ENCODE measurements around the gene CDX1.
"Not testable (repeated sequence)": the region's sequence is repeated elsewhere in the genome, so short reads cannot be mapped to it uniquely, and the experiment has no call there.

The CDX1 gene

DNA sequence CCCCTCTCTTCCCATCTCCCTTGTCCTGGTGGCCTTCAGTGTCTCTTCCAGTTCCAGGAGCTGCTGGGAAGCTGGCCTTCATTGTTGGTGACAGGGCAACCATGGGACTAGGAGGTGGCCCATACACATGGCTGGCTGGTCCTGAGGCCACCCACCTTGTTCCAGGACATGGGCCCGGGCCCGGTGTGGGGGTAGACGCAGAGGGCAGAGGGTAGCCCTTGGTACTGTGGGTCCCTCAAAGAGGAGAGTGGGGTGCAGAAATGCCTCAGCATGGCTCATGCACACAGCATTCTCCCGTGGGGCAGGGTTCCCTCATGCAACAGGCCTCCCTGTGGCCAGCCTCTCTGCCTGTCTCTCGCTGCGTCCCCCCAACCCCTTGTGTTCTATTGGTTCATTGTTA, 44.1 kb downstream of the CDX1 start:
- DNase-seq = no peak

DNA sequence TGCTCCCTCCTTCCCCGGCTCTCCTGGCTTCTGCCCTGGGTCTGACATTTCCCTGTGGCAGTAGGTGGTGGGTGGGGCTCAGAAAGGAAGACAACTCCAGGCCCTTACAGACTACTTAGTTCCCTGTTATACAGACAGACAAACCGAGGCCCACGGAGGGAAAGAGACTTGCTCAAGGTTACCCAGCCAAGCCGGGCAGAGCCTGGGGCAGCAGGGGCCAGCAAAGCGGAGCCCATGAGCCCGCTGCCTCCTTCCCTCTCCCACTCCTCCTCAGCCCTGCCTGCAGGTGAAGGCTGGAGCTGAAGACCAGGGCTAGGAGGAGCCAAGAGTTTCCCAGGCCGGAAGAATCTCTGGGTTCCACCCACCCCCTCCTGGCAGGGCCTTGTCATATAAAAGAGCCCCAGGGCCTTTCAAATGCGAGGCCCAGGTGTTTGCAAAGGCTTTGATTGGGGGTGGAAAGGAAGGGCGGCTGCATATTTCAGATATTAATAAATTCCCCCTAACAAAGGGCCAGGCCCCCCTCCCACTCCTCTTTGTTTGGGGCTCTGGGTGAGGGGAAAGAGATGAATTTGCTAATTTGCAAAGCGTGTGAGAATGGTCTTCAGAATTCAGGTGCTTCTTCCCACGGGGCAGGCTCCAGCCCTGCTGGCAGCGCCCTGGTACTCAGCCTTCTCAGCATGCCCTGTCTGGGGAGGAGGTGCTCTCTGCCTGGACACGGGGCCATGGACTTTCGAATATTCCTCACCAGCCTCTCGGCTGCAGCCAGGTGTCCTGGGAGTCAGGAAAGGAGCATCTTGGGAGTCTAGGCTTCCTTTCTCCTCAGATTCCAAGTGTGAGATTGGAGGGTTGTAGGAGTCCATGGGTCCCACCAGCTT, 44.8 kb downstream of the CDX1 start:
- no peak for DNase-seq

DNA sequence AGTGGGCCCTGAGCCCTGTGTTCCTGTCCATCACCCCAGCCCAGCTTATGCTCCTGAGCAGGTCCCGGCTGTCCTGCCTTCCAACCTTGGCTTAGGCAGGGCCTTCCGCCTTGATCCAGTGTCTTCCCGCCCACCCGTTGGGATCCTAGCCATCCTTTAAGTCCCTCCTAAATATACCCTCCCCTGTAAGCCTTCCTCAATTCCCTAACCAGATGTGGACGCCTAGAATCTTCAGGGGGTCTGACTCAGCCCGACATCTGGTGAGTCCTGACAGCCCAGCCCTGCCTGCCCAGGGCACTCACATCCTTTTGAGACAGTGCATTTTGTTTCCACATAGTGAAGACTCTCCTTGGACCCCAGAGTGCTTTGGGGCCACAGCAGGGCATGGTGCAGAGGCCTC, 47.0 kb downstream of the CDX1 start:
- DNase-seq = no peak

DNA sequence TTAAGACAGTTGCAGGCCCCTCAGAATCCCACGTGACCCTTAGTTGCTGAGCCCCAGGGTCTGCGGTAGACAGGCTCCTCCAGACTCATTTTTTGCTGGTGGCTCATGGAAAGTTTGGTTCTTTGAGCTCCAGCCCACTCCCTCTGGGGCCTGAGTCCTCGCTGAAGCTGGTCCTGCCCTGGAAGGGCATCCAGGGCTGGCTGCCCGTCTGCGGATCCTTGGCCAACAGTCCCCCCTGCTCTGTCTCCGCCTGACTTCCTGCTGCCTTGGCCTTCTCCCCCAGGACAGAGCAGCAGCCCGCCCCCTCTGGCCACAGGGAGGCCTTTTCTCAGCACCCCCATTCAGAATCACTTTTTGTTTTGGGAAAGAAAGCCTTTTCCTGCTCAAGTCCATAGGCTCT, 47.7 kb downstream of the CDX1 start:
- DNase-seq = no peak

DNA sequence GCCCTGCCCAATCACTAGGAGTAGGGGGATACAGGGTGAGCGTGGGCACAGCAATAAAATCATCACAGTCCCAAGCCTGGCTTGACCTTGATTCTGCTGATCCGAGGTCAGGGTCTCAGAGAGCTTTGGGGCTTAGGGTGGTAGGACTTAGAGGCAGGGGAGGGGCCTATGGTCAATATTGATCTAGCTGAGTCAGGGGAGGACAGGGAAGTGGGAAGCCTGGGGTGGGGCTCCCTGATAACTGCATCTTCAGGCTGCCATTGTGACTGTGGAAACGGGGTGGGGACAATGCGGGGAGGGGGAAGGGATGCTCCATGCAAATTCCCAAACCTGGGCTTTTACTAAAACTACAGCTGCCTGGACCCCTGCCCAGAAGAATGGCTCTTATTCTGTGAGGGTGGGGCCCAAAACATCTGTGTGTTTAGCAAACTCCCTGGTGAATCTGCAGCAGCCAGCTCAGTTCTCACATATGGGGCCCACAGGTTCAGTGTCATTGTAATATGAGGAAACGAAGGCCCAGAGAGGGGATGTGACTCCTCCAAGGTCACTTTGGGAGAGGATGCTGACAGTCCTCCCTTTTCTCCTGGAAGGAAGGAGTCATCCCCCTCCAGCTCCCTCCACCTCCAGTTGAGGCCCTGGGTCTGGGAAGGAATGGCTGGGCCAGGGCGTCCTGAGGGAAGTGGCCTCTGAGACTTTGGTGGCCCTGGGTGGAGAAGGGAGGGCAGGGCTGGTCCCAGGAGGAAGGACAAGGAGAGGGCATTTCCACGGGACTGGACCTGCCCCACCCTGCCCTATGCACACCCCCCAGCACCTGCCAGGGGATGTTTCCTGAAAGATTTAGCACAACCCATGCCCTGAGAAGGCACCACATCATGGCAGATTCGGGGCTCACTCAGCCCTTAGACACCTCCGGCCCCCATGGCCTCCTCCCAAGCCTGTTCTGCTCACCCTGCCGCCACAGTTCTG, 49.7 kb downstream of the CDX1 start:
- no peak for DNase-seq

DNA sequence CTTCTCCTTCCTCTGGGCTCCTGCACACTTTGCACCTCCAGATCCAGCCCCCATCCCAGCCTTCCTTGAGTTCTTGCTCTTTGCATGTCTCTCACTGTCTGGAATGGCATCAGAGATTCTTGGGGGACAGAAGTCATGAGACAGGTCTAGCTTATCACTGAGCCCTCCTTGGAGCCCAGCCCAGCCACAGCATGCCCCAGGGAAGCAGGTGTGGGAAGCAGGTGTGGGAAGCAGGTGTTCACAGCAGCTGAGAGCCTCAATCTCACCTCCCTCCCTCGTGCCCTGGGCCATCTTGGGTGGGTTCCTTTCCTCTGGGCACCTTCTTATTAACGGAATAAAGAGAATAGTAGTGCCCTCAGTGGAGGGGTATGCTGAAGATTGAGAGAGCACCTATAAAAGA, 50.5 kb downstream of the CDX1 start:
- no peak for DNase-seq

DNA sequence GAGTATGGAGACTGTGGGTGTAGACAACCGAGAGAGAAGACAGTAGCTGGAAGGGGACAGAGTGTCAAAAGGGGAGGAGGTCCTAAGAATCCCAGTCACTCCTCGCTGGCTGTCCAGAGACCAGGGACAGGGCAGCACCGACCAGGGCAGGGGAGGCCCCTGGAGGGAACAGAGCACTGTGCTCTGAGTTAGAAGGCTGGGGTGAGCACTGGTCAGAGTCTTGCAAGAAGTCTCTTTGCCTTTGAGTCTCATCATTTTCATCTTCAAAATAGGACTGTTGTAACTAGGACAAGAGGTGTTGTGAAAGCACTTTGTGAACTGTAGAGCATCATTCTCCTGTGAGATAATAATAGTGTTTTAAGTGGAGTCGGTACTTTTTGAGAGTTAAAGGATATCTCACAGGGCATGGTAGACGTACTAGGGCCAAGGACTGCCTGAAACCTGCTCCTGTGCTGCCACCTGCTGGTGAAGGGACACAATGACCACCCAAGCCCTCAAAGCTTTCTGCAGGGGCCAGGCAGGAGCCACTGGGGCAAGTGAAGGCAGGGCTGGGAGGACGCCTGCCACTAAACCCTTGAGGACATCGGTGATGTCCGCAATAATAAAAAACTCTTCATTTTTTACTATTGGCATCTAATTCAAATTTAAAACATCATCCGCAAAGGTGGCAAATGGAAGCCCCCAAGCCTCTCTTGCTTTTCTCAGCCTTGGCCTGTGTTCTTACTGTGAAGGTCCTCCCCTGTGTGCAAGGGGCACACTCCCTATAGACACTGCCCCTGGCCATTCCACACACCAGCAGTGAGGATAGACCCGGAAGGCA, 51.5 kb downstream of the CDX1 start:
- peak; percentile 36 to 73 (median 61) for DNase-seq

DNA sequence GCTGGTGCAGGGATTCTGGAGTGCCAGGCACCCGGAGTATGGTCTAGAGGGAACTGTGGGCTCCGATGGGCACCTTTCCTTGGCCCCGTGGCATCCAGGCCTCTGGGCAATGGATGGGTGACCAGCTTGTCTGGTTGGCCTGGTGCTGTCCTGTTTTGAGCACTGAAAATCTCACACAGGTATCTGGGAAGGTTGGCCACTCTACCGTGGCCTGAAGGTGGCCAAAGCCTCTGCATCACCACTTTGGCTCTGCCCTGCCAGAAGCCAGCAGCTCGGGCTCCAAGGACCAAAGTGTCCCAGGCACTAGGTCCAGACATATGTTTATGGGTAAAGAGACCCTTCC, 52.1 kb downstream of the CDX1 start:
- no peak for DNase-seq

DNA sequence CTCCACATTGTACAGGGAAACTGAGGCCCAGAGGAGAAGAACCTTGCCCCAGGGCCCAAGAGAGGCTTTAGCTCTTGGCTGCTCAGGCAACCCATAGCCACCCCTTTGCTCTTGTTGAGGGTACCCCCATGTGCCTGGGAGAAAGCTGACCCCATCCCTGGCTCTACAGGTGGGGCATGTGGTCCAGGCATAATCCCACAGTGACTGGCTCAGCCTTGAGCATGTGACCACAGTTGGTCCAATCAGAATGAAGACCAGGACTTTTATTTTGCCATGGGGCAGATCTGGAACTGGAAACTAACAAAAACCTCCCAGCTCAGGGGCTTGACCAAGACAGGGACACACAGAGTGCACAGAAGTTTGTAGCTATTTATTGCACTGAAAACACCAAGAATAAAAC, 52.6 kb downstream of the CDX1 start:
- DNase-seq = no peak

DNA sequence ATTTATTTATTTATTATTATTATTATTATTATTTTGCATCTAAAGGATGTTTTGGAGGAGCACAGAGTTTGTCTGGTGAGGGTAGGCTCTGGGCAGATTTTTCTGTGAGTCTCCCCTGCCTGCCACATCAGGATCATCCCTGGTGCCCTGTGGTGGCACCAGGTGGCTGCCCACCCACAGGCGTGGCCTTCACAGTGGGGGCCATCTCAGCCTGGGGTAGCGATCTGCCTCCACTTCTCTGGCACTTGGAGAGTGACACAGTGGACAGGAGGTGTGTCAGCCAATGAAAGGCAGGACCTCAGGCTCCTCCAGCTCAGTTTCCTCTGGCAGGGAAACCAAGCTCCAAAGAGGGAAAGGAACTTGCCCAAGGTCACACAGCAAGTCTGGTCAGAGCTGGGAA, 53.3 kb downstream of the CDX1 start:
- no peak for DNase-seq

DNA sequence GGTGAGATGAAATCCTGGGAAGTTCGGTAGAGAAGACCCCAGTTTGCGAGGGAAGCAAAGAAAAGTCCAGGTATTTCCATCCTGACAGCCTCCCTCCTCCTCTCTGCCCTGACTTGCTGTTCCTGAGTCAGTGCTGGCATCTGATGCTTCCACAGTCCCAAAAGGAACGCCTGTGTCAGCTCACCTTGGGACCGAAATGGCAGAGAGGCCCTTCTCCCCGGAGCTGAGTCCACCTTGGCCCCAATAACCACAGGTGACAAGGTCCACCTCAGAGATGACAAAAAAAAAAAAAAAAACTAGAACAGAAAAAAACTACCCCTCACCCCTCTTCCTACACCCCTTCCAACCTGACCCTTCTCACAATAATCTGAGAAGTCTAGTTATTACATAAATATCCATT, 54.9 kb downstream of the CDX1 start:
- DNase-seq = no peak

DNA sequence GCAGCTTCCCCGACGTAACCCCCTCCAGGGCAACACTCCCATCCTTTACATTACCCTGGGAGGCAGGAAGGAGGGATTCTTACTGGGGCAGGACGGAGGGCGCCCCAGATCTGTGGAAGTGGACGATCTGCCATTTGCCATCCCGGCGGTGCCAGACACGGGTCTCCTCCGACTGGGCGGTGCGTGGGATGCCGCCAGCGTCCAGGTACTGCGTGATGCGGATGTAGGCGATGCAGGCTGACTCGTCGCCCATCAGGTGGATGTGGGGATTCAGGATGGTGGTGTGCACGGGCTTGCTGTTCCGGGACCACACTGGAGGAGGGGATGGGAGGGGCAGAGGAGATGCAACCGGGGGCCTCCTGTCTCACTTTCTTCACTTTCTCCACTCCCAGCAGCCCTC, 56.3 kb downstream of the CDX1 start:
- DNase-seq = no peak

DNA sequence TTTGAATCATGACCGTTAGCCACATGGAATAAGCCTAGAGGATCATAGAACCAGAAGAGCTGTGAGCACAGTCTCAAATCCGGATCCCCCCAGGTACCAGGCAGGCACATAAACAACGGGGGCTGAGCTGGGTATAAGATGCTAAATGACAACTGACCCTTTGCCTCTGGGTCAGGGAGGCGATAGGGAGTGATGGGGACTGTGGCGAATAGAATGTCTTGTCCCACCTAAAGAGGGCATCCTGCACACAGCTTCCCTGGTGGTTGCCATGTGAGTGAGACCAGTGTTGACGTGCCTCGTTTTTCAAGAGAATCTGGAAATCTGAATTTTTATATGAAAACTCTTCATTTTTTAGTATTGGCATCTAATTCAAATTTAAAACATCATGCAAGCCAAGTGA, 56.9 kb downstream of the CDX1 start:
- DNase-seq = no peak

DNA sequence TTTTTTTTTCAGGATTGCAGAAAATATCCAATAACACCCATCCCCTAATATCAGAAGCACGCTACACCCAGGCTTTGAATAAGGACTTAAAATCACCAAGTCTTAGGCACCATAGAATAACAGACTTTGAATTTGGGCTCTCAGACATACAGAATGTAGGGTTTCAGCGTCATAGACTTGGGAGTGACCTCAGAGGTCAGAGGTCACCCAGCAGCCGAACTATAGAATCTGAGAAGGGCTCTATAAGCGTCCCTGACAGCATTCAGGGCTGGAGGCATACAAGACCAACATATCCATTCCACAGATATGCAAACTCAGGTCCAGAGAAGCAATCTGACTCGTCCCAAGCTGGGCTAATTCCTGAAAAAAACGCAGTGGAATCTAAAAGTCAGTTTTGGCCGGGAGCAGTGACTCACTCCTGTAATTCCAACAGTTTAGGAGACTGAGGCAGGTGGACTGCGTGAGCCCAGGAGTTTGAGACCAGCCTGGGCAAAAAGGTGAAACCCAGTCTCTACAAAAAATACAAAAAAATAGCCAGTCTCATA, 58.0 kb downstream of the CDX1 start:
- DNase-seq = no peak

DNA sequence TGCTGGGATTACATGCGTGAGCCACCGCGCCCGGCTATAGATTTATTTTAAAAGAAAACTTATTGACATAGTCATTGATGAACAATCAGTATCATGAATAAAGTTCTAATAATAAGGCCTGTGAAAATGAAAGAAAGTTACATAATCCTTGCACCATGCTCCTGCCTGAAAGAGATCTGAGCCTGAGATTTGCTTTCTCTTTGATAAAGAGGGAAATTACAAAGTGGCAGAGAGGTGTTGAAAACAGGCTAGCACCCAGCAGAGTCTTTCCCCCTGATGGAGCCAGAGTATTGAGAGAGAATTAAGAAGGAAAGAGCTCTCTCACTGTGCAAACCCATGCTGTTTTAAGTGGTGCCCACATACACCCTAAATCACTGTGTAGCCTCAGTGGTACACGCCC, 60.5 kb downstream of the CDX1 start:
- DNase-seq = no peak

DNA sequence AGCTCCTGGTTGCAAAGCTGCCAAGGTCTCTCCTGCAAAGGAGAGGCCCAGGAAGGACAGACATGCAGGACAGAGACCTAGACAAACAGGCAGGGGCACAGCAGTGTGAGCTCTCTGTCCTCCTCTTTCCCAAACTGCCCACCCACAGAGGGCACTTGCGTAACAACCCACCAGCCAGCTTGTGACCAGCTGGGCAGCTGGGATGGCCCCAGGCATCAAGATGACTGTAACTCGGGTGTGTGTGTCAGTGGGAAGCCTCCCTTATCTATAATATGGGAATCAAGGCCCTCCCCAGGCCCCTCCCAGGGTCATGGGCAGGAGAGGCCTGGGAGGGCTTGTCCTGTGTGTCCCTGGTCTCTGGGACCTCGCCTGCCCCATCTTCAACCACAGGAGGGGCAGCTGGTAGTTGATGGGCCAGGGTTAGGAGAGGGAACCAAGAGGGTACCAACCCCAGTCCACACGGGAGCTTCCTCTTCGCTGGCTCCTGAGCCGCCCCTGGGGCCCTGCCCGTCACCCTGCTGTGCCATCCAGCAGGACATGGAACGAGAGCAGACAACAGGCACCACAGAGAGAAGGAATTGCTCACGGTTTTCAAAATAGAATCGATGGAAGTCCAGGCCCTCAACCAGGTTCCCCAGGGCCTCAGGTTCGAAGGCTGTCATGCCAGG, 61.2 kb downstream of the CDX1 start:
- no peak for DNase-seq

DNA sequence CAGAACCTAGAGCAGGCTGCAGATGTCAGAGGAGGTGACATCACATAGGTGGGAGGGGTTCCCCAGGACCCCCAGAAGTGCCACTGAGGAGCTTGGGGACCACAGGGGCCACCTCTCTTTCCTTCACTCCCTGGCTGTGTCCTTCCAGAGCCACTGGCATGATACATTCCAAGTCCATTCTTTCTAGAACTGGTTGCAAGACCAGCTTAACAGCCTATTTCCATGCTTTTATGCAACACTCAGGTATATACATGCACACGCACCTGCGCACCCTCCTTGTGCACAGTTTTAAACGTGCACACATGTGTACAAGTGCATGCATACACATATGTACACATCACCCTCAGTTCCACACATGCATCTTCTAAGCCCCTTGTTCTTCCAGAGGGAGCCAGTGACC, 63.0 kb downstream of the CDX1 start:
- DNase-seq = no peak

DNA sequence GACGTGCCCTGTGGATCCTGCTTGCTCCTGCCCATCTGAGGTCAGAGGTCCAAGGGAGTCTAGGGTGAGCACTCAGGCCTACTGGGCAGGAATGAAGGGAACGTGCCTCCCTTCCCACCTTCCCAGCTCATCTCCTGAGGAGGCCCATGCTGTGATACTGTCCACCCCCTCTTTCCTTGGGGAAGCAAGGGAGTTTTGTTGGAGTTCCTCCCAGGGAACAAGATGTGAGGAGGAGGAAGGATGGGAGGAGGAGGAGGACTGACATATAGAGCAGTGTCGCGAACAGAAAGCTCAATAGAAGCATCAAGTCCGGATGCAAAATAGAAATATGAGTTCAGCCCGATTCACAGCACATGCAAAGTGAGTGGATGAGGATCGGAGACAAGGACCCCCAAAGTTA, 64.3 kb downstream of the CDX1 start:
- DNase-seq = no peak

DNA sequence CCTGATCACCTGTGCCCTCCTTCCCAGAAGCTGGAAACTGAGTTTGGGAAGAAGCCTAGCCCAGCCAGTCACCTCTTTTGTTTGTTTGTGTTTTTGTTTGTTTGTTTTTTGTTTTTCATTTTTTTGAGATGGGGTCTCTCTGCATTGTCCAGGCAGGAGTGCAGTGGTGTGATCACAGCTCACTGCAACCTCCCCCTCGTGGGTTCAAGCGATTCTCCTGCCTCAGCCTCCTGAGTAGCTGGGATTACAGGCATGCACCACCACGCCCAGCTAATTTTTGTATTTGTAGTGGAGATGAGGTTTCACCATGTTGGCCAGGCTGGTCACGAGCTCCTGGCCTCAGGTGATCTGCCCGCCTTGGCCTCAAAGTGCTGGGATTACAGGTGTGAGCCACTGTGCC, 67.1 kb downstream of the CDX1 start:
- DNase-seq = not testable (repeated sequence)
